HCT116 (cell line): ENCODE measurements around the gene MYO7B. TPM values are rescaled to one million over a fixed set of nuclear protein-coding genes. Genes with fewer than 3 reads are reported as not detected.

Source experiments
- ATAC-seq: fragments of 200-7000 bp; cut with Tn5 transposase; 2 replicates; pipeline ENCODE4 v1.9.1; 2020; ENCODE audit warnings: mild to moderate bottlenecking, moderate library complexity
- BruUV-seq: library from RNA; stranded (reverse); fragments of 400-500 nt; replicated peaks from 2 replicates; lab custom pipeline; 2021; lab: Mats Ljungman, UMichigan
- CTCF ChIA-PET: fragments of 300-600 bp; sonication (Branson Sonifier 250); formaldehyde crosslinking; loops from one replicate; lab custom pipeline; 2021; ENCODE audit warnings: antibody characterized with exemption; lab: Charles Lee
- POLR2A ChIA-PET: fragments of 300-600, 350-600 bp; sonication (Branson Sonifier 250); formaldehyde crosslinking; loops from one replicate; lab custom pipeline; 2021; ENCODE audit warnings: antibody characterized with exemption; lab: Charles Lee
- RAD21 ChIA-PET, 2 experiments: fragments of 300-600 bp; sonication (Branson Sonifier 250); formaldehyde crosslinking; loops; one replicate each; lab custom pipeline; 2023; ENCODE audit warnings: low total read pairs in 2 of 2; ENCODE audit not compliant: uncharacterized antibody in 2 of 2, unreplicated experiment in 2 of 2, low non-redundant PET in 1 of 2; lab: Charles Lee
- DNase-seq: peaks from one replicate; pipeline ENCODE4 v3.0.0-alpha.2; 2010; ENCODE audit warnings: low read depth, low spot score
- H2AFZ ChIP-seq: fragments of 200-600 bp; shearing (Covaris generic), sonication (generic); 2 replicates; pipeline ENCODE4 v1.6.1; 2017; ENCODE audit warnings: low read depth, mixed run types, mixed read lengths, antibody characterized with exemption, low read length; ENCODE audit not compliant: poor library complexity, severe bottlenecking
- H3K27ac ChIP-seq: 2 replicates; pipeline ENCODE4 v1.5.1; 2012; ENCODE audit warnings: low read depth, low read length
- H3K27me3 ChIP-seq: fragments of 200-600 bp; sonication (generic); 2 replicates; pipeline ENCODE4 v1.6.1; 2016; ENCODE audit warnings: mixed run types, low read length, mixed read lengths; ENCODE audit not compliant: insufficient read depth
- H3K36me3 ChIP-seq, 2 experiments: fragments of 200-500 bp in 1 of 2; fragments of 200-600 bp in 1 of 2; sonication (Bioruptor generic) in 1 of 2; sonication (generic) in 1 of 2; 2 replicates each; pipeline versions ENCODE4 v1.5.1 to v1.6.1; 2014 to 2016; ENCODE audit warnings: low read length in 2 of 2, inconsistent platforms in 1 of 2, mixed read lengths in 1 of 2, mixed run types in 1 of 2; ENCODE audit not compliant: insufficient read depth in 2 of 2, control insufficient read depth in 1 of 2
- H3K4me1 ChIP-seq, 2 experiments: fragments of 200-600 bp in 1 of 2; sonication (generic) in 1 of 2; 2 replicates each; pipeline versions ENCODE4 v1.5.1 to v1.6.1; 2012 to 2017; ENCODE audit warnings: low read length in 2 of 2, inconsistent platforms in 1 of 2, mild to moderate bottlenecking in 1 of 2, mixed read lengths in 1 of 2, mixed run types in 1 of 2, moderate library complexity in 1 of 2; ENCODE audit not compliant: insufficient read depth in 2 of 2, control insufficient read depth in 1 of 2
- H3K4me2 ChIP-seq: fragments of 200-600 bp; sonication (generic); 2 replicates; pipeline ENCODE4 v1.6.1; 2017; ENCODE audit warnings: mixed run types, low read length, mixed read lengths
- H3K4me3 ChIP-seq, 2 experiments: fragments of 200-600 bp in 1 of 2; sonication (generic) in 1 of 2; replicated peaks in 1 of 2; 2 replicates each; pipeline ENCODE4 v1.5.1; 2011 to 2016; ENCODE audit warnings: low read length in 2 of 2, control low read depth in 1 of 2, low read depth in 1 of 2, mild to moderate bottlenecking in 1 of 2, mixed read lengths in 1 of 2, mixed run types in 1 of 2
- H3K79me2 ChIP-seq: fragments of 200-600 bp; sonication (generic); 2 replicates; pipeline ENCODE4 v1.6.1; 2017; ENCODE audit warnings: mild to moderate bottlenecking, mixed run types, low read length, moderate library complexity, mixed read lengths; ENCODE audit not compliant: insufficient read depth
- H3K9ac ChIP-seq: fragments of 200-600 bp; sonication (generic); 2 replicates; pipeline ENCODE4 v1.6.1; 2016; ENCODE audit warnings: low read length, mixed read lengths
- H3K9me2 ChIP-seq: fragments of 200-600 bp; sonication (generic), shearing (Covaris generic); 2 replicates; pipeline ENCODE4 v1.6.1; 2017; ENCODE audit warnings: mixed run types, mild to moderate bottlenecking, moderate library complexity; ENCODE audit not compliant: insufficient read depth
- H3K9me3 ChIP-seq, 2 experiments: fragments of 200-500 bp in 1 of 2; fragments of 200-600 bp in 1 of 2; sonication (Bioruptor generic) in 1 of 2; sonication (generic) in 1 of 2; 2 replicates each; pipeline ENCODE4 v1.6.1; 2014 to 2017; ENCODE audit warnings: low read length in 2 of 2, mixed read lengths in 2 of 2, inconsistent platforms in 1 of 2, low read depth in 1 of 2, mild to moderate bottlenecking in 1 of 2, mixed run types in 1 of 2, moderate library complexity in 1 of 2; ENCODE audit not compliant: control insufficient read depth in 1 of 2, insufficient read depth in 1 of 2
- H4K20me1 ChIP-seq: fragments of 200-600 bp; sonication (generic), shearing (Covaris generic); 2 replicates; pipeline ENCODE4 v1.6.1; 2017; ENCODE audit warnings: mixed run types, mild to moderate bottlenecking, moderate library complexity; ENCODE audit not compliant: insufficient read depth
- ATF3 ChIP-seq: IDR thresholded peaks from 2 replicates; pipeline ENCODE4 v1.6.1; 2012
- CBX3 ChIP-seq: IDR thresholded peaks from 2 replicates; pipeline ENCODE4 v1.6.1; 2012; ENCODE audit warnings: low read depth
- CTCF ChIP-seq, 3 experiments: fragments of 200-600 bp in 1 of 3; sonication (generic) in 1 of 3; IDR thresholded peaks in 2 of 3; conservative IDR thresholded peaks in 1 of 3; 2 replicates each; pipeline ENCODE4 v1.5.1; 2012 to 2017; ENCODE audit warnings: low read depth in 2 of 3, low read length in 2 of 3, antibody characterized with exemption in 1 of 3, borderline replicate concordance in 1 of 3, control low read depth in 1 of 3, mild to moderate bottlenecking in 1 of 3, mixed read lengths in 1 of 3, mixed run types in 1 of 3, moderate library complexity in 1 of 3; ENCODE audit not compliant: insufficient read depth in 1 of 3
- EGR1 ChIP-seq: IDR thresholded peaks from 2 replicates; pipeline ENCODE4 v1.6.1; 2012; ENCODE audit warnings: low read depth
- EZH2 ChIP-seq: fragments of 200-600 bp; sonication (generic); IDR thresholded peaks from 2 replicates; pipeline ENCODE4 v1.6.1; 2017; ENCODE audit warnings: antibody characterized with exemption, mixed run types
- EZH2phosphoT487 ChIP-seq: fragments of 200-600 bp; IDR thresholded peaks from 2 replicates; pipeline ENCODE4 v1.6.1; 2018; ENCODE audit warnings: antibody characterized with exemption, borderline replicate concordance
- JUND ChIP-seq: IDR thresholded peaks from 2 replicates; pipeline ENCODE4 v1.6.1; 2012
- POLR2A ChIP-seq: IDR thresholded peaks from 2 replicates; pipeline ENCODE4 v1.7.0; 2011; ENCODE audit warnings: borderline replicate concordance; ENCODE audit not compliant: insufficient read depth, insufficient read length; ENCODE audit errors: extremely low read depth
- POLR2AphosphoS5 ChIP-seq: IDR thresholded peaks from 2 replicates; pipeline ENCODE4 v1.6.1; 2011; ENCODE audit warnings: mild to moderate bottlenecking, low read depth, low read length, moderate library complexity
- REST ChIP-seq: IDR thresholded peaks from 2 replicates; pipeline ENCODE4 v1.6.1; 2012; ENCODE audit warnings: low read depth
- SIN3A ChIP-seq: IDR thresholded peaks from 2 replicates; pipeline ENCODE4 v1.6.1; 2012; ENCODE audit warnings: low read depth
- SP1 ChIP-seq: IDR thresholded peaks from 2 replicates; pipeline ENCODE4 v1.6.1; 2012; ENCODE audit warnings: low read depth
- SRF ChIP-seq: IDR thresholded peaks from 2 replicates; pipeline ENCODE4 v1.6.1; 2012; ENCODE audit warnings: low read depth
- YY1 ChIP-seq: IDR thresholded peaks from 2 replicates; pipeline ENCODE4 v1.6.1; 2011; ENCODE audit warnings: low read length, low read depth, moderate library complexity, mild to moderate bottlenecking; ENCODE audit not compliant: insufficient replicate concordance; ENCODE audit errors: extremely low read depth
- ZBTB33 ChIP-seq: IDR thresholded peaks from 2 replicates; pipeline ENCODE4 v1.6.1; 2011; ENCODE audit warnings: mild to moderate bottlenecking, low read length, moderate library complexity; ENCODE audit not compliant: insufficient replicate concordance; ENCODE audit errors: extremely low read depth
- ZNF274 ChIP-seq: fragments of 200-500 bp; sonication (Bioruptor generic); IDR thresholded peaks from 2 replicates; pipeline ENCODE4 v1.6.1; 2014; ENCODE audit warnings: mild to moderate bottlenecking, low read depth, low read length, inconsistent platforms
- intact Hi-C: fragments of 100-400 bp; cut with micrococcal nuclease; formaldehyde crosslinking; loops from 2 replicates; pipeline ENCODE4 v1.10.0; 2022
- total RNA-seq: library from RNA; stranded (reverse); gene quantifications from one replicate; pipeline ENCODE4 v1.2.1, GENCODE V29; 2021; ENCODE audit not compliant: unreplicated experiment

The MYO7B gene
- total RNA-seq, 1 experiment from 2014 or later, result 0.07 TPM

GRCh38 chr2:127641846-127642507 lies 106.5 kb downstream of the MYO7B start:
- H3K27me3 ChIP-seq, result no peaks in the 10 kb centered on the region
- ATAC-seq (no peak), DNase-seq (no peak)
- H3K36me3 ChIP-seq, result no peaks in the 10 kb centered on the region
- no peak overlapping the region for H2AFZ ChIP-seq
- no peaks in the 10 kb centered on the region for H3K79me2 ChIP-seq
- H3K4me1 ChIP-seq, result peaks cover 14 to 26% of the 10 kb centered on the region in 2 experiments
- no peak overlapping the region for H3K9ac ChIP-seq
- H4K20me1 ChIP-seq, result no peaks in the 10 kb centered on the region
- TF ChIP-seq JUND (no peak), POLR2AphosphoS5 (no peak), EZH2phosphoT487 (no peak), ZBTB33 (no peak), EGR1 (no peak), ZNF274 (no peak), POLR2A (no peak), SIN3A (no peak), SP1 (no peak), ATF3 (no peak), CBX3 (no peak), REST (no peak), YY1 (no peak), CTCF (IDR thresholded peaks at IDR 0.05 in 2 of 3, conservative IDR thresholded peaks at IDR 0.05 in 1 of 3; ENCODE audit: borderline replicate concordance in 1 of 3, insufficient read depth in 1 of 3, low read depth in 2 of 3, low read length in 2 of 3) (no peak), SRF (no peak), EZH2 (no peak)
- no TSS peak for BruUV-seq
- CTCF ChIA-PET, result no interaction called here
- RAD21 ChIA-PET, result no interaction called here
- no peak overlapping the region for H3K4me3 ChIP-seq
- H3K27ac ChIP-seq, result no peak overlapping the region; the same call in 1 of the 2 replicates
- POLR2A ChIA-PET, result no interaction called here
- H3K9me2 ChIP-seq, result no peaks in the 10 kb centered on the region
- intact Hi-C loops, result loop anchor here (10.0 kb wide), 1 partner anchor 317 kb away; no protein-coding TSS in a partner anchor
- no peaks in the 10 kb centered on the region for H3K9me3 ChIP-seq
- no peak overlapping the region for H3K4me2 ChIP-seq
